Mucosa of descending colon (tissue), 3 donors: ENCODE results near the gene RAD9B. TPM values are rescaled to one million over a fixed set of nuclear protein-coding genes. Genes with fewer than 3 reads are reported as not detected.
"Not testable (repeated sequence)": the region's sequence is repeated elsewhere in the genome, so short reads cannot be mapped to it uniquely, and the experiment has no call there.

Experiments
- ATAC-seq: fragments of 200-7000 bp; cut with Tn5 transposase; one replicate; pipeline ENCODE4 v1.9.1; 2020; ENCODE audit warnings: mild to moderate bottlenecking, moderate library complexity
- DNase-seq, 3 donors: peaks; one replicate each; pipeline ENCODE4 v3.0.0-alpha.2; 2020
- H3K36me3 ChIP-seq: fragments of 200-600 bp; one replicate; pipeline ENCODE4 v1.8.0; 2021; ENCODE audit warnings: low read depth, mild to moderate bottlenecking
- H3K4me1 ChIP-seq: fragments of 200-600 bp; one replicate; pipeline ENCODE4 v1.8.0; 2021; ENCODE audit warnings: low read depth, mild to moderate bottlenecking
- H3K4me3 ChIP-seq: fragments of 200-600 bp; one replicate; pipeline ENCODE4 v1.8.0; 2021; ENCODE audit warnings: mild to moderate bottlenecking
- H3K9me3 ChIP-seq: fragments of 200-600 bp; one replicate; pipeline ENCODE4 v1.8.0; 2021; ENCODE audit warnings: mild to moderate bottlenecking
- CTCF ChIP-seq: fragments of 200-600 bp; IDR thresholded peaks from one replicate; pipeline ENCODE4 v1.8.0; 2022; ENCODE audit warnings: antibody characterized with exemption, mild to moderate bottlenecking
- intact Hi-C, 2 donors: fragments of 100-400 bp; cut with DNase I in 1 of 2; cut with micrococcal nuclease in 1 of 2; formaldehyde crosslinking; loops; one replicate each; pipeline versions ENCODE4 v1.11.0 to v1.11.1; 2022; cut with DNase I, micrococcal nuclease
- total RNA-seq, 3 donors: library from RNA; stranded (reverse); fragmentation: NEBNext Ultra II Directional in 2 of 3; extraction: Animal tissue kit (Norgen Biotek cat#: 25700) in 2 of 3; gene quantifications; one replicate each; pipeline versions ENCODE4 v1.2.1 to v1.2.4, GENCODE V29; 2021 to 2023
- donor health status: DM: no; HTN: no; CAD: no; lungs with moderate emphysema.
- donor health status: DM: no; HTN: no; CAD: no.
- donor health status: DM: no; HTN: yes; CAD: no.

The RAD9B gene
- total RNA-seq, 3 donors from 2014 or later = 0.26 to 1.6 (median 0.53) TPM

- no peak for DNase-seq
- TF ChIP-seq CTCF = no peak
- H3K9me3 ChIP-seq = no peaks in the 10 kb centered on the region
- no peaks in the 10 kb centered on the region for H3K36me3 ChIP-seq
- H3K4me1 ChIP-seq = no peaks in the 10 kb centered on the region
- intact Hi-C loops = no loop called here
- no peak overlapping the region for H3K4me3 ChIP-seq
- ATAC-seq = no peak
Measured at GRCh38 chr12:110516995-110517394, 14.9 kb downstream of the RAD9B start.

GRCh38 chr12:110518014-110518413 lies 15.9 kb downstream of the RAD9B start:
- intact Hi-C loops, H3K4me3 ChIP-seq, H3K9me3 ChIP-seq, H3K4me1 ChIP-seq, ATAC-seq, H3K36me3 ChIP-seq, DNase-seq: not testable (repeated sequence)

DNA sequence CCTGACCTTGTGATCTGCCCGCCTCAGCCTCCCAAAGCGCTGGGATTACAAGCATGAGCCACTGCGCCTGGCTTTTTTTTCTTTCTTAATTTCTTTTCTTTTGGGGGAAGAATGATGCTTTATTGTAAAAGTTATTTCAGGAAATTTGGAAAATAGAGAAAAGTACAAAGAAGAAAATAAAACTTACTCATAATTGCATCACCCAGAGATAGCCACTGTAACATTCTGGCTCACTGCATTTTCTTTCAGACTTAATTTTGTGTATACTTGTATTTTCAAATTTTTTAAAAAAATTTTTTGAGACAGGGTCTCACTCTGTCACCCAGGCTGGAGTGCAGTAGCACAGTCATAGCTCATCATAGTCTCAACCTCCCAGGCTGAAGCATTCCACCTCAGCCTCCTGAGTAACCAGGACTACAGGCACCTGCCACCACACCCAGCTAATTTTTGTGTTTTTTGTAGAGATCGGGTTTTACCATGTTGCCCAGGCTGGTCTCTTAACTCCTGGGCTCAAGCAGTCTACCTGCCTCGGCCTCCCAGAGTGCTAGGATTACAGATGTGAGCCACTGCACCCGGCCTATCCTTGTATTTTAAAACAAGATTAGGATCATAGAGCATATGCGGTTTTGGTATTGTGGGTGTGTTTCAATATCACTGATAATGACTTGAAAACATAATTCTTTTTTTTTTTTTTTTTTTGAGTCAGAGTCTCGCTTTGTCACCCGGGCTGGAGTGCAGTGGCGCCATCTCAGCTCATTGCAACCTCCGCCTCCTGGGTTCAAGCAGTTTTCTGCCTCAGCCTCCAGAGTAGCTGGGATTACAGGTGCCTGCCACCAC lies 19.0 kb downstream of the RAD9B start:
- H3K36me3 ChIP-seq, intact Hi-C loops, H3K4me1 ChIP-seq, H3K4me3 ChIP-seq, DNase-seq, ATAC-seq, H3K9me3 ChIP-seq: not testable (repeated sequence)

GRCh38 chr12:110528277-110528839 lies 26.2 kb downstream of the RAD9B start:
- Histone ChIP-seq H3K4me3 (no peak overlapping the region), H3K36me3 (no peaks in the 10 kb centered on the region), H3K9me3 (no peaks in the 10 kb centered on the region), H3K4me1 (peaks cover 18% of the 10 kb centered on the region)
- ATAC-seq (no peak), DNase-seq (no peak)
- intact Hi-C loops = no loop called here
- no peak for TF ChIP-seq CTCF

- Histone ChIP-seq H3K36me3 (no peaks in the 10 kb centered on the region), H3K4me1 (peaks cover 23% of the 10 kb centered on the region), H3K4me3 (no peak overlapping the region), H3K9me3 (no peaks in the 10 kb centered on the region)
- DNase-seq (no peak), ATAC-seq (no peak)
- no peak for TF ChIP-seq CTCF
- intact Hi-C loops = no loop called here
Measured at GRCh38 chr12:110530511-110530910, 28.4 kb downstream of the RAD9B start.

DNA sequence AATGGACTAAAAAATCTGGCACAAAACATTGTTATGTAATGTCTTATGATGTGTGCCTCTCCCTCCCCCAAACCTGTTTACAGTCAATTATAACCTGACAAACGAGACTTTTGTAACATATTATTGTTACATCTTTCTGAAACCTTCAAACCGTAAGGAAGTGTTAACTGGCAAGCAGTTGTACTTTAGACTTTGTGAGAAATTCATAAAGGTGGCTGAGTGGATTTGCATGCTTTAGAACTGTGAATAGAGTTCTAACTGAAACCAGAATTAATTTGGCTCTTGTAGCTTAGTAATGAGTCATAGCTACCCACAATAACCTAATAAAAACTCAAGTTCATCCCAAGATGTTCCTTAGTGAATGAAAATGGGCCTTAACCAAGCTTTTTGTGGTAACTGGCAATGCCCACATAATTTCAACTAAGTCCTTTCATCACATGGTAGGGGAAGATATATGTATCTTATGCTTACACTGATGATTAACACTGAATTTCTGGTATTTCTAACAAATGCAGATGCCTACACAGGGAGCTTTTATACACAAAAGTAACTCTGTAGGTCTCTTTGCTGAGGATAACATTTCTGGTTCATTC lies 29.7 kb downstream of the RAD9B start:
- Histone ChIP-seq H3K36me3 (no peaks in the 10 kb centered on the region), H3K4me3 (no peak overlapping the region), H3K9me3 (no peaks in the 10 kb centered on the region), H3K4me1 (peaks cover 23% of the 10 kb centered on the region)
- DNase-seq = no peak
- TF ChIP-seq CTCF = no peak
- peak; percentile 88 for ATAC-seq
- intact Hi-C loops = no loop called here
